Activated naive CD8-positive, alpha-beta T cell (primary cell): ENCODE data around the gene TOP3B.
A peak's percentile ranks its signal among the peaks of the same experiment; 100 is the strongest.
"Not testable (repeated sequence)": the region's sequence is repeated elsewhere in the genome, so short reads cannot be mapped to it uniquely, and the experiment has no call there.

ENCODE experiments used
- H3K27ac Mint-ChIP-seq: one replicate; pipeline ENCODE4 v1.8.0; 2021; ENCODE audit warnings: mixed read lengths
- H3K27me3 Mint-ChIP-seq: one replicate; pipeline ENCODE4 v1.8.0; 2021; ENCODE audit warnings: mixed read lengths
- H3K36me3 Mint-ChIP-seq: one replicate; pipeline ENCODE4 v1.8.0; 2021; ENCODE audit warnings: mixed read lengths
- H3K4me1 Mint-ChIP-seq: one replicate; pipeline ENCODE4 v1.8.0; 2021; ENCODE audit warnings: low read depth, mixed read lengths
- H3K4me3 Mint-ChIP-seq: one replicate; pipeline ENCODE4 v1.8.0; 2021; ENCODE audit warnings: mild to moderate bottlenecking, mixed read lengths
- H3K9me3 Mint-ChIP-seq: one replicate; pipeline ENCODE4 v1.8.0; 2021; ENCODE audit warnings: low read depth, mixed read lengths

Gene TOP3B

DNA sequence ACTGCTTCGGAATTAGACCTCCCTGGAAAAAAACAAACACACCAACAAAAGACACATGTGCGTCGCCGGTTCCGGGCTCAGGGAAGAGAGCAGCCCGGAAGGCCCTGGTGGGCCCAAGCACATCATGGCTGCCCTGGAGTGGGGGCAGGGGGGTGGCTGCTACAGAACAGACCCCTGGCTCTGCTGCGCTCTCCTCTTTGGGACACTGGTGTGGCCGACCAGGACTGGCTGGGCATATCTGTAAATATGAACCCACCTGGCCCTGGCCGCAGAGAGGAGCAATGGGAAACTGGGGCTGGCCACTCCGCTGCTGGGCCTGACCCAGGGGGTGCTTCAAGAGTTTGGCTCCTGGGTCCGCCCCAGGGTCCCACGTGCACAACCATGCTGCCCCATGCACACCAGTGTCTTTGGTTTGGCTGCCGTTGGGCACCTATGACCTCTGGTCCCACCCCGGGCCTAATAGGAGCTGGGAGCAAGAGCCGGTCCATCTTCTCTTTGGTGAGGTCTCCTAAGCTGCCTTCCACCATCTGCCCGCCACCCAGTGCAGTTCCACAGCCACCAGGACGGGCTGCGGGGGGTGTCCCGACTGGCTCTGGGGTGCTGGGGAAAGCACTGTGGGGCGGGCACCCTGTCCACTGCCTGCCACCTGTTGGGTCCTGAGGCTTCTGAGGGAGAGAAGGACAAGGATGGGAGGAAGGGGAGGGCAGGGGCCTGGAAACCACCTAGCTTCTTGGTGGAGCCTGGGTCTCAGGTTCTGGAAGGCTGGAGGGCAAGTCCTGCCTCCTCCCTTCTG is 60.0 kb downstream of the TOP3B start:
- Mint-ChIP-seq H3K27ac (no peak overlapping the region), H3K36me3 (no peaks in the 10 kb centered on the region), H3K4me3 (no peak overlapping the region), H3K9me3 (no peaks in the 10 kb centered on the region), H3K27me3 (no peaks in the 10 kb centered on the region), H3K4me1 (no peaks in the 10 kb centered on the region)

GRCh38 chr22:21921729-21922128 is 60.9 kb downstream of the TOP3B start:
- Mint-ChIP-seq H3K36me3 (no peaks in the 10 kb centered on the region), H3K27ac (no peak overlapping the region), H3K9me3 (no peaks in the 10 kb centered on the region), H3K27me3 (no peaks in the 10 kb centered on the region), H3K4me1 (no peaks in the 10 kb centered on the region), H3K4me3 (no peak overlapping the region)

GRCh38 chr22:21921184-21921721 is 61.3 kb downstream of the TOP3B start:
- H3K36me3 Mint-ChIP-seq, result no peaks in the 10 kb centered on the region
- H3K9me3 Mint-ChIP-seq, result no peaks in the 10 kb centered on the region
- H3K27me3 Mint-ChIP-seq, result no peaks in the 10 kb centered on the region
- no peaks in the 10 kb centered on the region for H3K4me1 Mint-ChIP-seq
- H3K27ac Mint-ChIP-seq, result no peak overlapping the region
- no peak overlapping the region for H3K4me3 Mint-ChIP-seq

DNA sequence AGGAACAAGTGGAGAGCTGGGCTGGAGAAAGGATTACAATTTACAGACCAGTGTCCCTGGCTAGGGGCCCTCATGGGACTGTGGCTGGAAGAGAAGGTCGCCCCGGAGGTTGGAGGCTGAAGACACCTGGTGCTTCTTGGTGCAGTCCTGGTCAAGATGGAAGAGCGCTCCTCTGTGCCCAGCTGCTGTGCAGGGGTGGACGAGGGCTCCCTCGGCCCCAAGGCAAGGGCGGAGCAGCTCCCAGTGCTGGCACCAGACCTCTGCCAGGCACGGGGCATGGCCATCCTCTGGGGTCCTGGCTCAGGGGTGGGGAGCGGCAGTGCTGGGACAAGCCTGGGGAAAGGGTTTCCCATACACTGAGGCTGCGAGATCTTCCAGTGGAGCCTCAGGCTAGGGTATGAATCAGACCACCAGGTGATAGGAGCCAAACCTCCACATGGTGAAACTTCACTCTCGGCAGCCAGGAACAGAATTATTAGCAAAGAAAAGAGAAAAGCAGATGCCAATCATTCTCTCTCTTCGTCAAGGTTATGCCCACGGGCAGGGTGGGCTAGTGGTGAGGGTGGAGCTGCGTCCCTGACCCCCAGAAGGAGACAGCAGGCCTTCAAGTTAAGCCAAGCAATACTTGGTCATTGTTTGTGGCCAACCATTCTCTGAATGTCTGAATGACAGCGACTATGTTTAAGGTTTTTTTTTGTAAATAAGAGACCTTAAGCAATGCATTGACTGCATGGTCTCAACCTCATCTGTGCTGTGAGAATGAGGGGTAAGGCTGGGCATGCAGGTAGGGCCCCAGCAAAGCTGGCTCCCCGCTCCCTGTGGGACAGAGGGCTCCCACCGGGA is 62.0 kb downstream of the TOP3B start:
- H3K4me3 Mint-ChIP-seq, result no peak overlapping the region
- H3K27me3 Mint-ChIP-seq, result no peaks in the 10 kb centered on the region
- H3K36me3 Mint-ChIP-seq, result no peaks in the 10 kb centered on the region
- H3K4me1 Mint-ChIP-seq, result no peaks in the 10 kb centered on the region
- no peaks in the 10 kb centered on the region for H3K9me3 Mint-ChIP-seq
- no peak overlapping the region for H3K27ac Mint-ChIP-seq

- H3K27me3 Mint-ChIP-seq, result no peaks in the 10 kb centered on the region
- H3K9me3 Mint-ChIP-seq, result no peaks in the 10 kb centered on the region
- H3K4me1 Mint-ChIP-seq, result no peaks in the 10 kb centered on the region
- no peaks in the 10 kb centered on the region for H3K36me3 Mint-ChIP-seq
- H3K27ac Mint-ChIP-seq, result no peak overlapping the region
- H3K4me3 Mint-ChIP-seq, result no peak overlapping the region
Measured at GRCh38 chr22:21919526-21920307, 62.9 kb downstream of the TOP3B start.

DNA sequence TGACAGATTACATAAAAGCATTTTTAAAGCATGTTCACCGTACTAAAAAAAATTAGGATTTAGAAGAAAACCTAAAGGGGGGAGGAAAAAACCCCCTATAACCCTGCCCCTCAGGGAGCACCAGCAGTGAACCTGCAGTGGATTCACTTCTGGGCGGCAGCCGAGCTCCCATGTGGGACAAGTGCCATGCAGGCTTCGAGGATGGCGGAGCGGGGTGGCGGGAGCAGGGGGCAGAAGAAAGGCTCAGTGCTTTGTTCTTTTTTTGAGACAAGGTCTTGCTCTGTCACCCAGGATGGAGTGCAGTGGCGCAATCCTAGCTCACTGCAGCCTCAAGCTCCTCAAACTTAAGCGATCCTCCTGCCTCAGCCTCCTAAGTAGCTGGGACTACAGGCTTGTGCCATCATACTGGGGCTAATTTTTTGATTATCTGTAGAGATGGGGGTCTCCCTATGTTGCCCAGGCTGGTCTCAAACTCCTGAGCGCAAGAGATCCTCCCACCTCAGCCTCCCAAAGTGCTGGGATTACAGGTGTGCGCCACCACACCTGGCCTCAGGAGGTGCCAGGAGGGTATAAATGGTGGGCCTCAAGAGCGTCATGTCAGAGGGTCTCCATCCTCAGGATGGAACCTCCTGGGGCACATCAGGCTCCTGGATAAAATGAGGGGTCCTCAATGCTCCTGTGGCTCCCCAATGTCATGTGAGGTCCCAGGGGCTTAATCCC is 64.0 kb downstream of the TOP3B start:
- Mint-ChIP-seq H3K27me3 (no peaks in the 10 kb centered on the region), H3K9me3 (no peaks in the 10 kb centered on the region), H3K4me1 (no peaks in the 10 kb centered on the region), H3K4me3 (no peak overlapping the region), H3K36me3 (no peaks in the 10 kb centered on the region), H3K27ac (no peak overlapping the region)

- no peaks in the 10 kb centered on the region for H3K9me3 Mint-ChIP-seq
- H3K27ac Mint-ChIP-seq, result no peak overlapping the region
- no peaks in the 10 kb centered on the region for H3K36me3 Mint-ChIP-seq
- H3K4me1 Mint-ChIP-seq, result no peaks in the 10 kb centered on the region
- no peaks in the 10 kb centered on the region for H3K27me3 Mint-ChIP-seq
- H3K4me3 Mint-ChIP-seq, result no peak overlapping the region
Measured at GRCh38 chr22:21917959-21918261, 64.7 kb downstream of the TOP3B start.

GRCh38 chr22:21917181-21917958 is 65.2 kb downstream of the TOP3B start:
- Mint-ChIP-seq H3K36me3 (no peaks in the 10 kb centered on the region), H3K4me3 (no peak overlapping the region), H3K27ac (no peak overlapping the region), H3K4me1 (no peaks in the 10 kb centered on the region), H3K27me3 (no peaks in the 10 kb centered on the region), H3K9me3 (no peaks in the 10 kb centered on the region)

- no peak overlapping the region for H3K4me3 Mint-ChIP-seq
- no peaks in the 10 kb centered on the region for H3K4me1 Mint-ChIP-seq
- no peaks in the 10 kb centered on the region for H3K27me3 Mint-ChIP-seq
- H3K9me3 Mint-ChIP-seq, result no peaks in the 10 kb centered on the region
- H3K36me3 Mint-ChIP-seq, result no peaks in the 10 kb centered on the region
- H3K27ac Mint-ChIP-seq, result no peak overlapping the region
Measured at GRCh38 chr22:21916309-21916918, 66.2 kb downstream of the TOP3B start.

GRCh38 chr22:21915624-21916308 is 66.8 kb downstream of the TOP3B start:
- H3K36me3 Mint-ChIP-seq, result no peaks in the 10 kb centered on the region
- H3K9me3 Mint-ChIP-seq, result no peaks in the 10 kb centered on the region
- H3K27me3 Mint-ChIP-seq, result no peaks in the 10 kb centered on the region
- H3K27ac Mint-ChIP-seq, result peak overlapping the region; percentile 50
- no peaks in the 10 kb centered on the region for H3K4me1 Mint-ChIP-seq
- no peak overlapping the region for H3K4me3 Mint-ChIP-seq

DNA sequence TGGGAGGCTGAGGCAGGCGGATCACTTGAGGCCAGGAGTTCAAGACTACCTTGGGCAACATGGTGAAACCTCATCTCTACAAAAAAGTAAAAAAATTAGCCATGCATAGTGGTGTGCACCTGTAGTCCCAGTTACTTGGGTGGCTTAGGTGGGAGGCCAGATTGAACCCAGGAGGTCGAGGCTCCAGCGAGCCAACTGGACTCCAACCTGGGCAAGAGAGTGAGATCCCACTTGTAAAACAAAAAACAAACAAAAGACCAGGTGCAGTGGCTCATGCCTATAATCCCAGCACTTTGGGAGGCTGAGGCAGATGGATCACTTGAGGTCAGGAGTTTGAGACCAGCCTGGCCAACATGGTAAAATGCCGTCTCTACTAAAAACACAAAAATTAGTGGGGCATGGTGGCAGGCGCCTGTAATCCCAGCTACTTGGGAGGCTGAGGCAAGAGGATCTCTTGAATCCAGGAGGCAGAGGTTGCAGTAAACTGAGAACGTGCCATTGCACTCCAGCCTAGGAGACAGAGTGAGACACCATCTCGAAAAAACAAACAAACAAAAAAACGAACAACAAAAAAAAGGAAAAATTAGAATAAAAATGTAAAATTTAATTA is 68.4 kb downstream of the TOP3B start:
- not testable (repeated sequence) for H3K4me3 Mint-ChIP-seq, H3K4me1 Mint-ChIP-seq, H3K27ac Mint-ChIP-seq, H3K27me3 Mint-ChIP-seq, H3K36me3 Mint-ChIP-seq, H3K9me3 Mint-ChIP-seq

DNA sequence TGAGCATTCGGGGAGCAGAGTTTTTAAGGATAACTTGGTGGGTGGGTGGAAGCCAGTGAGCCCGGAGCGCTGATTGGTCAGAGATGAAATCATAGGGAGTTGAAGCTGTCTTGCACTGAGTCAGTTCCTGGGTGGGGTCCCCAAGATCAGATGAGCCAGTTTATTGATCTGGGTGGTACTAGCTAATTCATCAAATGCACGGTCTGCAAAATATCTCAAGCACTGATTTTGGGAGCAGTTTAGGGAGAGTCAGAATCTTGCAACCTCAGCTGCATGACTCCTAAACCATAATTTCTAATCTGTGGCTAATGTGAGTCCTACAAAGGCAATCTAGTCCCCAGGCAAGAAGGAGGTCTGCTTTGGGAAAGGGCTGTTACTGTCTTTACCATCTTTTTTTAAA is 72.2 kb downstream of the TOP3B start:
- H3K27me3 Mint-ChIP-seq, H3K9me3 Mint-ChIP-seq, H3K4me1 Mint-ChIP-seq, H3K36me3 Mint-ChIP-seq, H3K27ac Mint-ChIP-seq, H3K4me3 Mint-ChIP-seq: not testable (repeated sequence)

GRCh38 chr22:21909871-21910270 is 72.7 kb downstream of the TOP3B start:
- H3K4me3 Mint-ChIP-seq, result no peak overlapping the region
- no peaks in the 10 kb centered on the region for H3K4me1 Mint-ChIP-seq
- no peak overlapping the region for H3K27ac Mint-ChIP-seq
- H3K36me3 Mint-ChIP-seq, result peaks cover 2% of the 10 kb centered on the region
- H3K27me3 Mint-ChIP-seq, result no peaks in the 10 kb centered on the region
- no peaks in the 10 kb centered on the region for H3K9me3 Mint-ChIP-seq
